GM13976 (cell line): ENCODE results near the gene RIT1.
A peak's percentile ranks its signal among the peaks of the same experiment; 100 is the strongest.

Source experiments
- DNase-seq: peaks from one replicate; pipeline ENCODE4 v3.0.0; 2012; ENCODE audit warnings: low spot score
- CTCF ChIP-seq: IDR thresholded peaks from 2 replicates; pipeline ENCODE4 v1.5.1; 2012; ENCODE audit warnings: borderline replicate concordance, mild to moderate bottlenecking; ENCODE audit not compliant: insufficient read depth; ENCODE audit errors: extremely low read depth, missing control alignments, control extremely low read depth
- in situ Hi-C: fragments of 300-500 bp; cut with MboI; formaldehyde crosslinking; loops from one replicate; pipeline ENCODE4 v1.12.0; 2022; ENCODE audit warnings: low sequenced_read_pairs, mixed read lengths, inconsistent platforms; ENCODE audit not compliant: unreplicated experiment

RIT1 gene

GRCh38 chr1:155941845-155942531 is 30.8 kb upstream of the RIT1 start:
- no peak for TF ChIP-seq CTCF
- DNase-seq = no peak
- in situ Hi-C loops = no loop called here

DNA sequence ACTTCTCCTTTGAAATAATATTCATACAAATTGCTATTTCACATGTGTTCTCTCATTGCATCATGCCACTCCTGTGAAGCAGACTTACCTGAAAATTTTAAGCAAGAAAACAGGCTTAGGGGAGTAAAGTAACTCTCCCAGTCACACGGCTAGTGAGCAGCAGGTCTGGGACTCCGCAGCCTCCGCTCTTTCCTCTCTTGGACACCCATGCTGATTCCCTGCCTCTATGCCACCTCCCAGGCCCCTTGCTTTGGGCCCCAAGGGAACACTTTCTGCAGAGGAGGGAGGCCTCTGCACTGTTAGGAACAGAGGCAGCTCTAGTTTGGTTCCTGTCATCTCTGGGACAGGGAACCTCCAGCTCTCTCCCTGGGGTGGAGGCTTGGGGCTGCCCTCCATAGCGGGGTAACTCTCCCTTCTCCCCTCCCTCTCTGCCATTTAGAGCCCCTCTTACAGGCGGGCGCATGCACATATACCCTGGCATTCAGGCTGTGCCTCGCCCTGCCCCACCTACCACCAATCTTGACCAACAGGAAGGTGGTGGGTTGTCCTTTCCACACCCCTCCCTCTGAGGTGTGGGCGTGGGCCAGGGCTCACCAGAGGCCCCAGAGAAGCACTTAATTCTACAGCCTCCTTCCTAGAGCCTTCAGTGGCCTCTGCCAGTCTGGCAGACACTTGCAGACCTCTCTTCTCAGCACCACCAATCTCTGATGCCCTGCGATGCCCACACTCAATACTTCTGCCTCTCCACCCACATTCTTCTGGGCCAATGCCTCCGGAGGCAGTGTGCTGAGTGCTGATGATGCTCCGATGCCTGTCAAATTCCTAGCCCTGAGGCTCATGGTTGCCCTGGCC is 30.1 kb upstream of the RIT1 start, which contains the start of gene RXFP4:
TSS of gene RXFP4 (plus strand) at position 646 of the 852 bp plus-strand sequence. CDS start at position 718, 72 bp downstream.
- no peak for TF ChIP-seq CTCF
- in situ Hi-C loops = no loop called here
- DNase-seq = no peak

DNA sequence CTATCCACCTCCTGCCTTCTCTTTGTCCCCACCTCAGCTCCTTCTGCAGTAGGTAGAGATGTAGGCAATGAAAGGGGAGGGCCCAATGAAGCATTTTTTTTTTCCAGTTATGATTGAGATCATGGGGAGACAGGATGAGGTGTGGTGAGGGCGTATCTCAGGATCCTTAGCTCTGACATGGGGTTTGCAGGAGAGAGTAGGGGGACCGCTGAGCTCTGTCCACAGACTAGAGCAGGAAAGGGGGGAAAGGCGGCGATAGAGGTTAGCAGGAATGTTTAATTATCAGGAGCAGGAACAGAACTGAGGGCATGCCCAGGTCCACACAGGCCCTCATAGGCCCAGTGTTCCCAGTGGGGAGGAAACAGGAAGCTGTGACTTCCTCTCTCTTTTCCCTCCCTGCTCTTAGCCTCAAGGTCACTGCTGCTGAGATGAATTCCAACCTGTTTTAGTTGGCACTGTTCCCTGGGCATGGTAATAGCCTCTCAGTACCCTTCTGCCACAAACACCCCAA is 29.4 kb upstream of the RIT1 start:
- in situ Hi-C loops = no loop called here
- no peak for DNase-seq
- TF ChIP-seq CTCF = no peak

DNA sequence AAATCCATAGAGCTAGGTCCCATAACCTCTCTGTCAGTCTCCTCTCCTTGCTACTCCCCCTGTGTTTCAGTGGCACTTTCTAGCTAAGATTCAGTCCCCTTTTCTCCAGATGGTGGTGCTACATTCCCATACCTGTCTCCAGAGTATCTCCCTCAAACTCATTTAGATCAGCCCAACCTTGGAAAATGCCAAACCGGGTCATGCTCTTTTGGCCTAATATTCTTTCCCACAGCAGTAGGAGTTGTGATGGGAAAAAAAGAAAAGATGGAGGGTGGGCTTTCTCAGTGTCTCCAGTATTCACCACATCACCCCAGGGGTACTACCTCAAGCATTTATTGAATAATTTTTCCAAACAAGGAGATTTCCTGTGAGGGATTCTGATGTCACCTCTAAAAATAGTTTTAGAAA is 27.1 kb upstream of the RIT1 start:
- in situ Hi-C loops = no loop called here
- peak; percentile 74 for DNase-seq
- peak; percentile 61 for TF ChIP-seq CTCF

GRCh38 chr1:155934936-155935590 is 23.9 kb upstream of the RIT1 start:
- DNase-seq = no peak
- no peak for TF ChIP-seq CTCF
- in situ Hi-C loops = no loop called here
